ENCODE data around the gene CLCN7.

CLCN7 gene

GRCh38 chr16:1427473-1428461 lies 47.1 kb downstream of the CLCN7 start:
- no peak for DNase-seq

DNA sequence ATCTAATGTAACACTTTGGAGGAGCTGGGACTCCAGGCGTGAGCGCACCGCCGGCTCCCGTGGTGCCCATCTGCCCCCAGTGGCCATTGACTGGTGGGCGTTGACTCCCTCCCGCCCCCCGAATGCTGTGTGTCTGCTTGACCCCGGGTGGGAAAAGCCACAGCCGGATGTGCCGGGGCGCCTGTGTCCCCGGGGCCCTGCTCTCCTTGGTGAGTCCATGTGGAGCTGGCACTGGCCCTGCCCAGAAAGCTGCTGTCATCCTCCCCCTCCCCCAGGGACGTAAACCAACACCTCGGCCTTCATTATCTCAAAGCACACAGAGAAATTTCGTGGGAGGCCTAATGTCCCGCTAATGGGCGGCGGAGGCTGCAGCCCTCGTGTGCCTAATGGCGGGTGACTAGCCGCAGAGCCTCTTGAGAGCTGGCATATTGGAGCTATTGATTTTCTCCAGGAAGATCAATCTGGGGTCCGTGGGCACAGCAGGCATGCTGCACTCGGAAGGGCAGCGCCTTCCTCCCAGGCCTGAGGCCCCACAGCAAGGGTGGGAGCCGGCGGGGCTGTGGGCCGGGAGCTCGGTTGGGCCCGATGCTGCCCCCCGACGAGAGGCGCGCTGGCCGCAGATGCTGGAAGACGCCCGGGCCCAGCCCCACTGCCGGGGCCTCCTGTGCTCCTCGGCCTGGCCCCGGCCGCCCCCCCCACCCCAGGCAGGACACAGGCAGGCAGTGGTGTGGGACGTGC lies 47.9 kb downstream of the CLCN7 start:
- DNase-seq, result no peak

DNA sequence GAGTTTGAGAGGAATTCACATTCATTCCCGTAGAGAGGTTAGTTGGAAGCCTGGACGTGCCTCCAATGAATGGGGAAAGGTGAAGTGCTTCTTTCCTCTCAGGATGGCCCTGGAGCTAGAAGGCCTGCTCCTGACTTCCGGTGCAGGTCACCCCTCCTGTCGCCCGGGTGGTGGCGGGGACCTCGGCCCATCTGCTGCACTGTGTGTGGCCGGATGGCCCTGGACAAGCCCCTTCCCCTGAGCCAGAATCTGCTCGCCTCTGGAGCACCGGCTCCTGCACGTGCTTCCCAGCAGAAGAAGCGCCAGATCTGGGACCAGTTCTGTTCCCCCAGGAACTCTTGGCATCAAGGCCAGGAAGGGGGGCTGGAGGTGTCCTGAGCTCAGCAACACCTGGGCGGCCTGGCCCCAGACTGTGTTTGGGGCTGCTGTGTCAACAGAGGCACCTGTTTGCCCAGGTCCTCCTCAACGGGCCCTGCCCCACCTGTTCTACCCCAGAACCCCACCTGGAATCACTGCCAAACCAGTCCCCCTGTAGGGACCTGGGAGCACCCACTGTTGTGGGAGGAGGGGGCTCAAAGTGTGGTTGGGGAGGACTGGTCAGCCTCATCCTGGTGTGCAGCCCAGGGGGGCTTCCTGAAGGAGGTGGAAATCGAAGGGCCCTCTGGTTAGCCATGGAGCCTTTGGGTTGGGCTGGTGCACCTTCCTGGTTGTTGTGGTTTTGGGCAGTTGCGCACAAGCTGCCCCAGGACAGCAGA lies 49.0 kb downstream of the CLCN7 start:
- no peak for DNase-seq

- no peak for DNase-seq
These were observed 50.8 kb downstream of the CLCN7 start for GRCh38 chr16:1424028-1424427.

GRCh38 chr16:1422076-1422475 lies 52.8 kb downstream of the CLCN7 start:
- no peak for DNase-seq

DNA sequence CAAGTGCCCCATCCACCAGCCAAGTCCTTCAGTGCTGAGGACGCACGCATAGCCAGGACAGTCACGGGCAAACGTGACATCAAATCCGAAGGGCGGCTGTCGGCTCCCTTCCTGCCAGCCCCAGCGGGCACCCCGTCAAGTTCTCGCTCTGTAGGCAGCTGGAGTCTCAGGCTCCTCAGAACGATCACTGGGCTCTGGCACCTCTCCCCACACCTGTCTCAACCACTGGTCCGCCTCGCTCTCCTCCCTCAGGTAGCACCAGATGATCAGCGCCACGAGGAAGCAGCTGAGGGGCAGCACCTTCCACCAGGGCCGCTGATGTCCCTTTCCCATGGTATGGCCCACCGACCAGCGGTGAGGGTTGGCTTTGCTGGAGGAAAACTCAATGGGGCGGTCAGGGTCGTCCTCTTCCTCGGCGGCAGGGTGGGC lies 54.7 kb downstream of the CLCN7 start:
- DNase-seq, result no peak

GRCh38 chr16:1416521-1416941 lies 58.3 kb downstream of the CLCN7 start:
- DNase-seq, result no peak

- peak; percentile 77 for DNase-seq
These were observed 60.1 kb downstream of the CLCN7 start, which contains the start of gene UNKL for GRCh38 chr16:1414532-1415260. Gene UNKL, minus strand, starts transcription at chr16:1414704. Its CDS starts 13 bp downstream, at chr16:1414691.

GRCh38 chr16:1413684-1414531 lies 60.9 kb downstream of the CLCN7 start:
- DNase-seq, result peak; percentile 67

- DNase-seq, result no peak
These were observed 62.0 kb downstream of the CLCN7 start for GRCh38 chr16:1412847-1413246.

- peak; percentile 93 for DNase-seq
These were observed 66.5 kb downstream of the CLCN7 start for GRCh38 chr16:1408171-1408837.

GRCh38 chr16:1407753-1408152 lies 67.1 kb downstream of the CLCN7 start:
- DNase-seq, result no peak

- no peak for DNase-seq
These were observed 71.1 kb downstream of the CLCN7 start for GRCh38 chr16:1403733-1404132.

DNA sequence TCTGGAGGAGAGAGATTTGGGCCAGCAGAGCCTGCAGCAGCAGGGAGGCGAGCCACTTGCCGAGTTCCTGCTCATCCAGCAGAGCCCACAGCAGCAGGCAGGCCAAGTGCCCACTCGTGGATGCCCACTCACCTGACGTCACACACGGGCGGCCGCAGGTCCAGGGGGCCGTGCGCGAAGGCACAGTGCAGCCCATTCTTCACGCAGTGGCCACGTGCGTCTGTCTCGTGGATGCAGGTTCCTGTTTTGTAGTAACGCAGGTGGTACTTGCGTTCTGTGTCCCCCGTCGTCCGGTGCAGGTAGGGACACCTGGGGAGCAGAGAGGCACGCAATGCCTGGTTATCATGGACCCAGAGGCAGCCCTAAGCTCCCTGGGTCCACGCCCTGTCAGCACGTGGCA lies 71.8 kb downstream of the CLCN7 start:
- no peak for DNase-seq

- no peak for DNase-seq
These were observed 73.1 kb downstream of the CLCN7 start for GRCh38 chr16:1401758-1402154.

DNA sequence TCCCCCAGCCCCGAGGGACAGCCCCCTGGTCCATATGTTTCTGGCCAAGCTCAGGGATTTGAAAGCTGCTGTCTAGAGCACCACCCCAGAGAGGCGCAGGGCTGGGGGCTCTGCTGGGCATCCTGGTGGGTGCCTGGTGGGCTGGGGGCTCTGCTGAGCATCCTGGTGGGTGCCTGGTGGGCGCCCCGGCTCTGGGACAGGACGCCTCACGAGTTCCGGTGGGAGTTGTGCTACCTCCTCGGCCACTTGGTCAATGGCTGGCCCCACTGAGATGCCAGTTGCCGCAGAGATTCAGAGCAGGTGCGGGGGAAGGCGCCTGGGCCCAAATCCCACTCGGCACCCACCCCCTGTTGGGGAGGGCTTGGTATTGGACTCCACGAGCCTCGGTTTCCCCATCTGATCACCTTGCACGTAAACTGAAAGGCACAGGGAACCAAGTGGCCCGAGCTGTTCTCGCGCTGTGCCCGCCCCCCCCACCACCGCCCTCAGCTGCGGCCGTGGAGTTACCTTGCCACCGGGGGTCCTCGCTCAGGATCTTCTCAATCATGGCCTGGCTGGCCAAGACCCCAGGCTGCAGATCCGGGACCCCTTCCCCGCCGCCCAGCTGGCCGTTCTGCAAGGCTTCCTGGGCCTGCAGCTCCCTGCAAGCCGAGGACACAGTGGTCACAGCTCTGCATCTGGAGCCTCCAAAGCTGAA lies 73.6 kb downstream of the CLCN7 start:
- no peak for DNase-seq

DNA sequence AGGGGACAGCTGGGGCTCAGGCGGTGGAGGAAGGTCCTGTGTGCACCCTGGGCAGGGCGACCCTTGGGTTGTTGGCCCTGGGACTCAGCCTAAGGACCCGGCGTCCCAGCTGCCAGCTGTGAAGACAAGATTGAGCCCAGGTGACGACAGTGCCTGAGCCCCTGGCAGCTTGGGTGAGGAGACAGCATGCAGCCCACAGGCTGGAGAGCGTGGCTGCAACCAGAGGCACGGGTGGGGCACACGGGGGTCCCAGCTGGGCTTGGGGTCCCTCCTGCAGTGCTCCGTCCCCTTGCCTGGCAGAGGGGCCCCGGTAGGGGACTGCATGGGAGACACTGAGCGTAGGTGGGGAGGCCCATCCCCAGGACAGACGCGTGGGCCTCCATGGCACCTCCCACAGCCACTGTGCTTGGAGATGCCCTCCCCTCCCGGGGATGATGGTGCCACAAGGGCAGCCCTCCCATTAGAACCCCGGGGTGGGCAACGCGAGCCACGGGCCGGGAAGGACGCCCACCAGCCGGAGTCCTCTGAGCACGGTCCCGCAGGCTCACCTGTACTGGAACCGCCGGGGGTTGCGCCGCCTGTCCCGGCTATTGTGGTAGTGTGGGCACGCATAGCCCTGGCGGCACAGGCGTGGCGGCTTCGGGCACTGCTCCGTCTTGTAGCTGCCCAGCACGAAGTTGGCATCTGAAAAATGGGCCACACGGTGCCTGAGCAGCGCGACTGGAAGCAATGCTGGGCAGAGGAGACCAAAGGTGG lies 75.8 kb downstream of the CLCN7 start:
- DNase-seq, result no peak

DNA sequence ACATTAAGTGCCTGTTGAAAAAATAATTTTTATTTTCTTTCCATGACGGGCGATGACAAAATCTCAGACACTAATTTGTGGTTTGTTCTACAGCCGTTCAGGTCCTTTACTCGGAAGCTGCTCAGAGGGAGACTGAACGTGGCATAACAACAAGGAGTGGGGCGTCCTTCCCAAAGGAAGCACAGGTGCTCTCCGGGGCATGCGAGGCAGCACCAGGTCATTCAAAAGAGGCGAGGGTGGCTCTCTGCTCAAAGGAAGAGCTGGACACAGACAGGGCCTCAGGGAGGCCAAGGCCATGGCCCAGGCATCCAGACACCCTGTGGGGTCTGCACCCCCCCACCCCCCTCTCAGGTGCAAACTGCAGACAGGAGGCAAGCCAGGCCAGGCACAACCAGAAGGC lies 76.5 kb downstream of the CLCN7 start:
- DNase-seq, result no peak

- DNase-seq, result no peak
These were observed 77.0 kb downstream of the CLCN7 start for GRCh38 chr16:1397779-1398178.

Data from stimulated activated CD4-positive, alpha-beta T cell treated with anti-CD3 and anti-CD28 coated beads, Interleukin-1b, Interleukin-23, amount 100 ng/mL, for 48 hours (primary cell).